Tibial nerve (tissue), 4 donors: Measurements from ENCODE around the gene LRRC10B. TPM values are rescaled to one million over a fixed set of nuclear protein-coding genes. Genes with fewer than 3 reads are reported as not detected.

Source experiments
- DNase-seq, 2 donors: peaks; one replicate each; pipeline ENCODE4 v3.0.0-alpha.2; 2019; ENCODE audit warnings: low spot score in 2 of 2
- H3K27ac ChIP-seq, 4 donors: fragments of 200-600 bp; sonication (generic) in 3 of 4; one replicate each; pipeline ENCODE4 v1.5.1; 2017 to 2019; ENCODE audit warnings: mild to moderate bottlenecking in 1 of 4
- H3K27me3 ChIP-seq, 2 donors: fragments of 200-600 bp; sonication (generic) in 1 of 2; one replicate each; pipeline versions ENCODE4 v1.5.1 to v1.6.0; 2017 to 2019
- H3K36me3 ChIP-seq, 3 donors: fragments of 200-600 bp; sonication (generic); one replicate each; pipeline ENCODE4 v1.5.1; 2018 to 2019
- H3K4me1 ChIP-seq, 4 donors: fragments of 200-600 bp; sonication (generic) in 3 of 4; one replicate each; pipeline ENCODE4 v1.5.1; 2017 to 2019
- H3K4me3 ChIP-seq, 4 donors: fragments of 200-600 bp; sonication (generic) in 3 of 4; one replicate each; pipeline ENCODE4 v1.5.1; 2017 to 2019; ENCODE audit warnings: mild to moderate bottlenecking in 1 of 4, moderate library complexity in 1 of 4
- H3K9me3 ChIP-seq, 4 donors: fragments of 200-600 bp; sonication (generic) in 3 of 4; one replicate each; pipeline ENCODE4 v1.5.1; 2017 to 2019
- EP300 ChIP-seq, 2 donors: sonication (generic); formaldehyde crosslinking; IDR thresholded peaks; one replicate each; pipeline ENCODE4 v1.6.1; 2017; ENCODE audit warnings: antibody characterized with exemption in 2 of 2, mild to moderate bottlenecking in 1 of 2
- POLR2A ChIP-seq, 2 donors: fragments of 450-650 bp; IDR thresholded peaks; one replicate each; pipeline ENCODE4 v1.6.1; 2017; ENCODE audit warnings: antibody characterized with exemption in 2 of 2, mild to moderate bottlenecking in 2 of 2, moderate library complexity in 2 of 2
- WGBS, 2 donors: methylation state at CpG; one replicate each; pipeline ENCODE4 v1.1.5; 2018; 5-methylcytosine and 5-hydroxymethylcytosine counted together
- total RNA-seq, 4 donors: library from RNA; depleted of rRNA; stranded (reverse); fragments of >200 nt; gene quantifications; one replicate each; pipeline ENCODE4 v1.1.0, GENCODE V29; 2016
- TF ChIP-seq, protein P1 (sequence below), 5 experiments: fragments of 200-600 bp in 3 of 5; fragments of 450-650 bp in 2 of 5; sonication (generic) in 3 of 5; IDR thresholded peaks; one replicate each; pipeline ENCODE4 v1.5.1; 2016 to 2019; ENCODE audit warnings: antibody characterized with exemption in 5 of 5, mild to moderate bottlenecking in 3 of 5, moderate library complexity in 2 of 5

LRRC10B gene
- total RNA-seq, 4 donors from 2014 or later, result 0.21 to 3.6 (median 1.0) TPM

DNA sequence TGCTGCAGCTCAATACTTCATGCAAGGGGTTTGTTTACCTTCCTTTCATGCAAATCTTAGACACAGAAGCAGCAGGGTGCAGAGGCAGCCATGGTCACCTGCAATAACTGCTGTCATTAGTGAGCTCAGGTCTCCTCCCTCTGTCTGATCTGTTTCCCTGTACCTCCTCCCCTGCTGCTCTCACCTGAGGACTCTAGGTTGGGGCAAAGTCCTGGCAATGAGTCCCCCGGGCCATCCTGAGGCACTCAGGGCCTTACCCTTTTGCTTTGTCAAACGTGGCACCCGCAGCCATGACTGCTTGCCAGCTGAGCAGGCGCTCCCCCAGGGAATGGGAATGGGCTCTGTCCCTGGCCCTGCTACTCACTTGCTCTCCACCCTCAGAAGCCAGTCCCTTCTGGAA is 3.9 kb downstream of the LRRC10B start:
- no peak for DNase-seq

GRCh38 chr11:61513143-61513765 is 4.7 kb downstream of the LRRC10B start:
- Histone ChIP-seq H3K27ac (peak overlapping the region in 1 of 4 donors; percentile 16), H3K4me3 (no peak overlapping the region), H3K9me3 (no peaks in the 10 kb centered on the region), H3K36me3 (no peaks in the 10 kb centered on the region), H3K4me1 (peaks cover 0 to 33% (median 12%) of the 10 kb centered on the region in 4 donors), H3K27me3 (peaks cover 0 to 54% of the 10 kb centered on the region in 2 donors)
- DNase-seq, result no peak
- no peak for TF ChIP-seq POLR2A (IDR thresholded peaks at IDR 0.05)
- TF ChIP-seq EP300 (IDR thresholded peaks at IDR 0.05), result no peak
- TF ChIP-seq, protein P1, sequence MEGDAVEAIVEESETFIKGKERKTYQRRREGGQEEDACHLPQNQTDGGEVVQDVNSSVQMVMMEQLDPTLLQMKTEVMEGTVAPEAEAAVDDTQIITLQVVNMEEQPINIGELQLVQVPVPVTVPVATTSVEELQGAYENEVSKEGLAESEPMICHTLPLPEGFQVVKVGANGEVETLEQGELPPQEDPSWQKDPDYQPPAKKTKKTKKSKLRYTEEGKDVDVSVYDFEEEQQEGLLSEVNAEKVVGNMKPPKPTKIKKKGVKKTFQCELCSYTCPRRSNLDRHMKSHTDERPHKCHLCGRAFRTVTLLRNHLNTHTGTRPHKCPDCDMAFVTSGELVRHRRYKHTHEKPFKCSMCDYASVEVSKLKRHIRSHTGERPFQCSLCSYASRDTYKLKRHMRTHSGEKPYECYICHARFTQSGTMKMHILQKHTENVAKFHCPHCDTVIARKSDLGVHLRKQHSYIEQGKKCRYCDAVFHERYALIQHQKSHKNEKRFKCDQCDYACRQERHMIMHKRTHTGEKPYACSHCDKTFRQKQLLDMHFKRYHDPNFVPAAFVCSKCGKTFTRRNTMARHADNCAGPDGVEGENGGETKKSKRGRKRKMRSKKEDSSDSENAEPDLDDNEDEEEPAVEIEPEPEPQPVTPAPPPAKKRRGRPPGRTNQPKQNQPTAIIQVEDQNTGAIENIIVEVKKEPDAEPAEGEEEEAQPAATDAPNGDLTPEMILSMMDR (IDR thresholded peaks at IDR 0.05), result no peak
- WGBS, 2 donors, result 84 to 89% methylated on average over 11 of the region's 11 CpGs

More for the DNA sequence above, 3.9 kb downstream of the LRRC10B start:
- TF ChIP-seq EP300 (IDR thresholded peaks at IDR 0.05) (no peak), POLR2A (IDR thresholded peaks at IDR 0.05) (no peak)
- TF ChIP-seq, protein P1 (IDR thresholded peaks at IDR 0.05), result no peak
- H3K9me3 ChIP-seq, result no peaks in the 10 kb centered on the region
- peaks cover 0 to 57% of the 10 kb centered on the region in 2 donors for H3K27me3 ChIP-seq
- peak overlapping the region in 2 of 4 donors; percentile 8 to 16 for H3K27ac ChIP-seq
- no peaks in the 10 kb centered on the region for H3K36me3 ChIP-seq
- 70 to 73% methylated on average over 4 of the region's 4 CpGs for WGBS, 2 donors
- H3K4me1 ChIP-seq, result peaks cover 0 to 41% (median 12%) of the 10 kb centered on the region in 4 donors
- H3K4me3 ChIP-seq, result no peak overlapping the region

- H3K9me3 ChIP-seq, result no peaks in the 10 kb centered on the region
- WGBS, 2 donors, result 77 to 78% methylated on average over 11 of the region's 11 CpGs
Observed at GRCh38 chr11:61514050-61514917, 5.7 kb downstream of the LRRC10B start.

GRCh38 chr11:61515686-61516085 is 7.1 kb downstream of the LRRC10B start:
- H3K4me1 ChIP-seq, result peaks cover 0 to 16% (median 3%) of the 10 kb centered on the region in 4 donors
- H3K36me3 ChIP-seq, result no peaks in the 10 kb centered on the region
- H3K9me3 ChIP-seq, result no peaks in the 10 kb centered on the region
- peaks cover 0 to 33% of the 10 kb centered on the region in 2 donors for H3K27me3 ChIP-seq
- TF ChIP-seq, protein P1 (IDR thresholded peaks at IDR 0.05), result no peak
- TF ChIP-seq EP300 (IDR thresholded peaks at IDR 0.05), result no peak
- 78 to 82% methylated on average over 10 of the region's 10 CpGs for WGBS, 2 donors
- no peak overlapping the region for H3K27ac ChIP-seq
- no peak overlapping the region for H3K4me3 ChIP-seq
- DNase-seq, result no peak

More at GRCh38 chr11:61514050-61514917, 5.7 kb downstream of the LRRC10B start:
- H3K27me3 ChIP-seq, result peaks cover 0 to 47% of the 10 kb centered on the region in 2 donors
- peak overlapping the region in 1 of 4 donors; percentile 37 for H3K27ac ChIP-seq
- no peak for DNase-seq
- peaks cover 0 to 25% (median 8%) of the 10 kb centered on the region in 4 donors for H3K4me1 ChIP-seq
- no peaks in the 10 kb centered on the region for H3K36me3 ChIP-seq
- TF ChIP-seq EP300 (IDR thresholded peaks at IDR 0.05), result no peak
- no peak for TF ChIP-seq POLR2A (IDR thresholded peaks at IDR 0.05)
- TF ChIP-seq, protein P1 (IDR thresholded peaks at IDR 0.05), result no peak
- no peak overlapping the region for H3K4me3 ChIP-seq

DNA sequence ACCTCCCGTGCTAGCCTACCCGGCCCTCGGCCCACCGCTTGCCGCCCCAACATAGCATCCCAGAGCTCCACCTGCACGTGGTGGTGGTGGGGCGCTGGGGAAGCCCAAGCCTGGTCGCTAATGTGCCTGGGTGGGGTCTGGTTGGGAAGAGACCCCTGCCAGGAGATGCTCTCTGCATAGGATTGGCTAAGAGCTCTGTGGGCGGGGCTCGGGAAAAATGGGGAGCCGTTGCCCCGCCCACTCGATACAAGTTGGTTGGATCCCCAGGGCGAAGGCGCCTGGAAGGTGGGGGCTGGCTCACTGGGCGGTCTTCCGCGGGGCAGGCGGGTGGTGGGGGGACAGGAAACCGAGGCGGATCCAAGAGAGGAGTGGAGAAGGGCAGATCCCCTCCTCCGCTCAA is 7.6 kb downstream of the LRRC10B start:
- H3K4me3 ChIP-seq, result no peak overlapping the region
- H3K9me3 ChIP-seq, result no peaks in the 10 kb centered on the region
- DNase-seq, result no peak
- H3K36me3 ChIP-seq, result no peaks in the 10 kb centered on the region
- H3K27me3 ChIP-seq, result peaks cover 0 to 28% of the 10 kb centered on the region in 2 donors
- H3K4me1 ChIP-seq, result peaks cover 0 to 16% (median 3%) of the 10 kb centered on the region in 4 donors
- H3K27ac ChIP-seq, result no peak overlapping the region
- TF ChIP-seq EP300 (IDR thresholded peaks at IDR 0.05) (no peak), POLR2A (IDR thresholded peaks at IDR 0.05) (no peak)
- TF ChIP-seq, protein P1 (IDR thresholded peaks at IDR 0.05), result no peak
- 25 to 43% methylated on average over 15 to 22 of the region's 22 CpGs for WGBS, 2 donors
